Activated T-cell treated with anti-CD3 and anti-CD28 coated beads for 24 hours (primary cell): ENCODE measurements around the gene HTR4.
"Not testable (repeated sequence)": the region's sequence is repeated elsewhere in the genome, so short reads cannot be mapped to it uniquely, and the experiment has no call there.

Source experiments
- DNase-seq: peaks from one replicate; pipeline ENCODE4 v3.0.0-alpha.2; 2020; ENCODE audit warnings: low read depth

HTR4 gene

GRCh38 chr5:148469501-148469935, 184.8 kb downstream of the HTR4 start:
- no peak for DNase-seq

GRCh38 chr5:148468746-148469145, 185.6 kb downstream of the HTR4 start:
- DNase-seq: not testable (repeated sequence)

- no peak for DNase-seq
Measured at GRCh38 chr5:148467958-148468357, 186.4 kb downstream of the HTR4 start.

DNA sequence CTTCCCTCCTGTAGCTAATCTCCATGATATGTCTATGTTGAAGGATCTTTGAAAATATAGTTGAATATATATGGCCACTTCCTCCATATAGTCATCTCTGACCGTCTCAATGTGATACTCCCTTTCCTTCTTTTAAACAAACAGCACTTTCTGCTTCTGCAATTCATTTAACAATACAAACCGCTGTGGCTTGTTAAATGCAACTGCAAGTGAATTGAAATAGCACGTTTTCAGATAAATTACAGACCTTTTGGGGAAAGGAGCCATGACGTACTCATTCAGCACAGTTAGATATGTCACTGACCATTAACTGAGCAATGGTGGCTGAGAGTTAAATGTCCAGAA, 188.1 kb downstream of the HTR4 start:
- no peak for DNase-seq

GRCh38 chr5:148465381-148466235, 188.7 kb downstream of the HTR4 start:
- DNase-seq: no peak

DNA sequence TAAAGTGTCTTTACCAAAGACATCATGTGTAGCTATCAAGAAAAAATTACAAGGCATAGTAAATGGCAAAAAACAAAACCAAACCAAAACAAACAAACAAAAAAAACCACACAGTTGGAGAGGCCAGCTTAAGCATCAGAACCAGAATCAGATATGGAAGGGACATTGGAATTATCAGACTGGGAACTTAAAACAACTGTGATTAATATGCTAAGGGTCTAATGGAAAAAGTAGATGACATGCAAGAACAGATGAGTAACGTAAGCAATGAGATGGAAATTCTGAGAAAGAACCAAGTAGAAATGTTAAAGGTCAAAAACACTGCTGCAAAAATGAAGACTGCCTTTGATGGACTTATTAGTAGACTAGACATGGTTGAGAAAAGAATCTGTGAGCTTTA, 194.7 kb downstream of the HTR4 start:
- DNase-seq: no peak

DNA sequence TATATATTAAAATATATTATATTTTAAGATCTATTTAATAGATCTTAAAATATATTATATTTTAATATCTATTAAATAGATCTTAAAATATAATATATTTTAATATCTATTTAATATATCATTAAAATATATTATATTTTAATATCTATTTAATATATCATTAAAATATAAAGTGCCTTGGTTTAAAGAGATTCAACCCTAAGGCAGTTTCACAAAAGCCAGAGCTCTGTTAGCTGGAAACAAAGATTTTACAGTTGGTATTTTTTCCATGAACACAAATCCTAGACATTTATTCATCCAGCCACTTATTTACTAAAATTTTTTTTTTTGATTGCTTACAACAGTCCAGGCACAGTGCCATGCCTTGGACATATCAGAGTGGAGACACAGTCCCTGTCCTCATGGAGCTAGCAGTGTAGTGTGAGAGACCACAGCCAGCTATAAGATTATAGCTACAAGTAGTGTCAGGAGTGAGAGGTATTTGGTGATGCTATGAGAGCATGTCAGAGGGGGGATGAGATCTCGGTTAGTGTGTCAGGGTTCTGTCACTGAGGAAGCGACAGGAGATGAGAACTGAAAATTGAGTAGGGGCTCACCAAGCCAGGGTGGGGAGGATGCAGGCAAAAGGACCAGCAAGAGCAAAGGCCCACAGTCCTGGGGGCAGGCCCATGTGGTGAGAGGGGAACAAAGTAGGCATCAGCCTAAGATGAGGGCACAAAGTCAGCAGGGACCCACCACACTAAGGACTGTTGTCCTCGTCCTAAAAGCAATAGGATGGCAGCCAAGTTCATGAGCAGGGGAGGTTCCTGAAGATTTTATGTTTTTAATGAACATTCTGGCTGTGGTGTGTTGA, 196.1 kb downstream of the HTR4 start:
- no peak for DNase-seq

- DNase-seq: no peak
Measured at GRCh38 chr5:148457183-148457620, 197.1 kb downstream of the HTR4 start.

- no peak for DNase-seq
Measured at GRCh38 chr5:148455185-148455584, 199.1 kb downstream of the HTR4 start.

- no peak for DNase-seq
Measured at GRCh38 chr5:148454576-148454975, 199.8 kb downstream of the HTR4 start.

DNA sequence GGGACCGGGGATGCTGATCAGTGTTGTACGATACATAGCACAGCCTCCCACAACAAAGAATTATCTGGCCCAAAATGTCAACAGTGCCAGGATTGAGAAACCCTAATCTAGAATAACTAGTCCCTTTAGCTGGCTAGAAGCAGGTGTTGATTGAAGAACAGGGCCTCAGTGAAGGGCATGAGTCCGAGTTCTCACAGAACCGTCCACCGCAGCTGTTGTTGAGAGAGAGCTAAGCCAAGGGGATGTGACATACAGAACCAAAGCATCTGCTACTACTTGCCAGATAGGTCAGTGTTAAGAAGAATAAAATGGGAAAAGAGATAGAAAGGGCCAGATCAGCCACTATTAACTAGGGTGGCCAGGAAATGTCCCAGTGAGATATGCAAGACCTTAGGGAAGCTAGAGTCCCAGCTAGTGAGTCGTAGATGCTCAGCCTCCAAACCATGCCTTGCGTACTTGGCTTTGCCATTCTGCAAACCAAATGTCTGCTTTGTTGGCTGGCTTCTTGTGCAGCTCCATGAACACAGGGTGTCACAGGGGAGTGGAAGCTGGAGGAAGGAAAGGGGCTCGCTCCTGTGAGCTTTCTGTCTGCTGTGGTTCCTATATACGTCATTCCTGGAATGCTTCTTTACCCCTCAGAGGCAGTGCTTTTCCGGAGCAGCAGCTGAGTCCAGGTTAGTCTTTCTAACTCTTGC, 201.7 kb downstream of the HTR4 start:
- no peak for DNase-seq

DNA sequence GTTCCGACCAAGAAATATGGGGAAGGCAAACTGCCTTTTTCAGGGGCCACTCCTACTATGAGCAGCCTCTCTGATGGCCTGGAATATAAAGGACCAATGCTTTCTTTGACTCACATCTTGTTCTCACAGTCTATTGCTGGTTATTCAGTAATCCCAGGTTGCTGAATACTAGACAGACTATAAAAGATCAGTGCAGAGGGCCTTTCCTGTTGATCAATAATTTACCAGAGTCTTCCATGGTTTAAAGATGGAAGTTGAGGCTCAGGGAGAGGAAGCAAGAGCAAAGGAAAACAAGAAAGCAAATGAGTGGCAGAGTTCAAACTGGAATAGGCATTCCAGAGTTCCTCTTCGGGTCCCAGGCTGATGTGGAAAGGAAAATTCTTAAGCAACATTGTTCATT, 207.7 kb downstream of the HTR4 start:
- no peak for DNase-seq

DNA sequence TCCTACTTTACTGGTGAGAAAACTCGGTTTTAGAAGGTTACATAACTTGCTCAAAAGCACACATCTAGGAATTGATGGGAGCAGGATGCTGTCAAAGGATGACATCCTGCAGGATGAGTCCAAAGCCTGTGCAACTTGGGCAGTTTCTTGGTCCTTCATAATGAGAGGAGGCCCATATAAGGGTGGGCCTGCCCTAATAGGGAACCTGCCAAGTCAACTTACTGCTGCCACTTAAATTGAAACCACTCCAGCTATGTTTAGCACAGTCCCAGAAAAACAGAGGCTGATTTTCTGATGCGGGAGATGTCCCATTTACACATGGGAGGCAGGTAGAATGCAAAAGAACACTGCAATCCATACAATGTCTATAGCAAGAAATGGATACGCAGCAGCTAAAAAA, 208.7 kb downstream of the HTR4 start:
- DNase-seq: no peak

- peak; percentile 48 for DNase-seq
Measured at GRCh38 chr5:148443998-148444397, 210.3 kb downstream of the HTR4 start.

- no peak for DNase-seq
Measured at GRCh38 chr5:148443241-148443640, 211.1 kb downstream of the HTR4 start.

DNA sequence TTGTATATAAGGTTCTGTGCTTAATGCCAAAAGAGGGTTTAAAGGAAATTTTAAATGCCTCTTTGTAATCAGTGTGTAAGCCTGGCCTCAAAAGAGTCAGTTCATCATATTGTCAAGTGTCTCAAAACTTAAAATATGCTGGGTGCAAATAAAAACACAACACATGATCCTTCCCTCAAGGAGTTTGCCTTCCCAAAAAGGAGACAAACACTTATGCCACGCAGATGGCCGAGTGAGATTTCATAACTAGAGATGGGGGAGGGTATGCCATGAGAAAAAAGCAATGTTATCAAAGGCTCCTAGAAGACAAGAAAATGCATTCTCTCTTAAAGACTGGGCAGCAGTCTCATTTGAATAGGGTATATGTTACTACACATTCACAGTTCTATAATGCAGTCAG, 215.4 kb downstream of the HTR4 start:
- no peak for DNase-seq

- no peak for DNase-seq
Measured at GRCh38 chr5:148437249-148437648, 217.1 kb downstream of the HTR4 start.

- no peak for DNase-seq
Measured at GRCh38 chr5:148436029-148436428, 218.3 kb downstream of the HTR4 start.

DNA sequence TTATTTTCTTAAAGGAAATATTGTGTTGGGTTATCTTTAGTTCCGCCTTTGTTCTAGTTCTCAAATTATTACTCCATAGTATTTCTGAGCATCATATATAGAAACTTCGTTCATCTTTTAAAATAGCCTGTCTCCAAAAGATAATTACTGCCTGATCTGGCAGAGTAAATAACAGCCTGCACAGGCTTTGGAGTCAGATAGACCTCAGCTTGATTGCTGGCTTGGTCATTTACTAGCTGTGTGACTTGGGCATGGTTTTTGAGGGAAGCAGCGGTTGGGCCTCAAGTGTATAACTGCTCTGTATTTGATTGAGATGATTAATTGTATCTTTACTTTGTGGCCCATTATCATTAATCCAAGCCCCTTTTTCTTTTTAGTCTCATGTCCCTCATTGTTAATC, 220.5 kb downstream of the HTR4 start:
- DNase-seq: no peak
